HG02759 (cell line): ENCODE measurements around the gene TGFB3.
"Not testable (repeated sequence)": the region's sequence is repeated elsewhere in the genome, so short reads cannot be mapped to it uniquely, and the experiment has no call there.

ENCODE experiments used
- ATAC-seq: cut with Tn5 transposase; IDR thresholded peaks from one replicate; pipeline ENCODE4 v1.9.1; 2021; ENCODE audit warnings: mild to moderate bottlenecking, moderate library complexity; ENCODE audit not compliant: unreplicated experiment

Gene TGFB3

GRCh38 chr14:75981426-75982265, at the start of gene TGFB3:
Gene TGFB3, minus strand, starts transcription at chr14:75981995. Its CDS starts 1,102 bp downstream, at chr14:75980893.
- ATAC-seq, result peak; percentile 43

GRCh38 chr14:76024211-76024907, 42.6 kb upstream of the TGFB3 start:
- ATAC-seq, result no peak

DNA sequence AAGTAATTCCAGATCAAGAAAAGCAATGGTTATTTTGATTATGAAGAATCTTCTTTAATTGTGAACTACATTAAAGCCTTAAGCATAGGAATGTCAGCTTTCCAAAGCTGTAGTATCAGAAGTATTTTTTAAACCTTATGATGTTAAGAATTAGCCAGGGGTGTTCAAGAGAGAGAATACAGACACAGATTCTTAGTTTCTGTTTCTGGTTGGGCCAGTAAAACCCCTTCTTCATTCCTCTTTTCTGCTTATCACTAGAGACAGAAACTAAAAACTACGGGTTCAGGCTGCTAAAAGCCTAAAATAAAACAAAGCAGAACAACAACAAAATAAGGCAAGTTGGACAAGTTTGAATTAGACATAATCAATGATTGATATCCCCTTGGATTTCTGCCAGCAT, 42.0 kb upstream of the TGFB3 start:
- ATAC-seq, result no peak

DNA sequence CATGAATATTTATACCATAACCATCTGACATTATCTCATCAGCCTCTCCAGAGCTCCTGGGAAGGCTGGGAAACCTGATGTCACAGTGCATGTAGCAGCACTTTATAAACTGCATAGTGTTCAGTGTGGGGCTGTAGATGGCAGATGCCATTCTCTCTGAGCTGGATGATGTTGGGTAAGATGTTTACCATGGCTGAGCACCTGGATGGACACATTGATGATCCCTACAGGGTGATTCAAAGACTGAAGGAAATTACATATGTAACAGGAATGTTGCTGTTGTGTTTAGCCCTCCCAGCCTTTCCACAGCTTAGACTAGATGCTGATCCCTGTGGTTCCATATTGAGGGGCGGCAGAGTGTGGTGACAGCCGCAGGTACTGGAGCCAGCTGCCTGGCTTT, 41.2 kb upstream of the TGFB3 start:
- ATAC-seq, result no peak

- ATAC-seq, result no peak
Measured at GRCh38 chr14:76019676-76020075, 37.9 kb upstream of the TGFB3 start.

DNA sequence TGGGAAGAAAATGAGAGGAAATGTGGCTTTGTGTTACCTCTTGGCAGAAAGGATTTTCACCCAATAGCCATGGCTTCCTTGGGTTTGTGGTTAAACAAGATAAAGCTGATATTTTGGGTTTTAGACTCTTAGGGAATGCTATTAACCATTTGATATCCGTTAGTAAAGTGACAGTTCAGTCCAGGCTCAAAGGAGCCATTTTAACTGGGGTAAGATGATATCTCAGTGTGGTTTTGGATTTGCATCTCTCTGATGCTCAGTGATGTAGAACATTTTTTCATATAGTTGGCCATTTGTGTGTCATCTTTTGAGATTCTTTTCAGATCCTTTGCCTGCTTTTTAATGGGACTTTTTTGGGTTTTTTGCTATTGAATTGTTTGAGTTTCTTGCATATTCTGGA, 33.9 kb upstream of the TGFB3 start:
- no peak for ATAC-seq

DNA sequence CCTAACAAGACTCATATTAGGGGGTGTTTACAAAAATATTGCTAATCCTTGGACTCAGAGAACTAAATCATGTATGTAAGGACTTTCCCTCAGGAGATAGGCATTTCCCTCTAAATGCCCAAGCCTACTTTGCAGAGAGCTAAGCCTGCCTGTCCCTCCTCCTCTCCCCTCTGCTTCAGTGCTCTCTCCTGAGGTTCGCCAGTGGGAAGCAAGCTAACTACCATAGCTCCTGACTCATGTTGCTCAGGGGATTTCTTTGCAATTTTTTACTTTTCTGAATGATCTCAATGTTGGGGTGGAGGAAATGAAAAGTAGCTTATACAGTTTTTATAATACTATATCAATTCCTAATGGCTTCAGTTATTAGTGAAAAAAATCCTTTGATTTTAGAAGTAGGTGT, 33.4 kb upstream of the TGFB3 start:
- no peak for ATAC-seq

- ATAC-seq, result no peak
Measured at GRCh38 chr14:76012354-76012753, 30.6 kb upstream of the TGFB3 start.

- ATAC-seq, result no peak
Measured at GRCh38 chr14:76011930-76012329, 30.1 kb upstream of the TGFB3 start.

DNA sequence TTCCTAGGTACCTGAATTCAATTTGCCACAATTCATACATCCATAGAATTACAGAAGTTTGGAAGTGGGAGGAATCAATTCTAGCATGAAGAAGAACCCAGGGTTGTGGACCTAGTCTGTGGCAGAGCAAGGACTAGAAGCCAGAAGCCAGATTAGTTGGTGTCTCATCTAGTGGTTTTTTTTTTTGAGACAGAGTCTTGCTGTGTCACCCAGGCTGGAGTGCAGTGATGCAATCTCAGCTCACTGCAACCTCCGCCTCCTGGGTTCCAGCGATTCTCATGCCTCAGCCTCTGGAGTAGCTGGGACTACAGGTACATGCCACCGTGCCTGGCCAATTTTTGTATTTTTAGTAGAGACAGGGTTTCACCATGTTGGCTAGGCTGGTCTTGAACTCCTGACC, 27.8 kb upstream of the TGFB3 start:
- ATAC-seq, result not testable (repeated sequence)

DNA sequence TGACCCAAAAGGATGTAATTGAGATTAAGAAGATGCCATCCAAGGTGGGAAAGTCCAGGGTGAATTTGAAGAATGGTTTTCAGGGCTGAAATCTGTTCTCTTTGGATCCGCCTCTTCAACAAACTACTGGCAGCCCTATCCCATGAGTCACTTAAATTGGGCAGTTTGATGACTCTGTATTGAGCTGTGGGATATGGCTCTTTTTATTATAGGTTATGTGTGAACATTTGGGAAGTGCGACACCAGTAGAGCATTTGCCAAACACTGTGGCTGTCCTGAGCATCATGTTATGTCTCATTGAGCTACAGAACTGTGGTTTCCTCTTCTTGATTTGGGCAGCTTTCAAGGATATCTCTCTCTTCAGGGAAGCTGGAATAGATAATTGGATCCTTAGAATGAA, 26.1 kb upstream of the TGFB3 start:
- no peak for ATAC-seq

GRCh38 chr14:76007379-76007778, 25.6 kb upstream of the TGFB3 start:
- ATAC-seq, result no peak

DNA sequence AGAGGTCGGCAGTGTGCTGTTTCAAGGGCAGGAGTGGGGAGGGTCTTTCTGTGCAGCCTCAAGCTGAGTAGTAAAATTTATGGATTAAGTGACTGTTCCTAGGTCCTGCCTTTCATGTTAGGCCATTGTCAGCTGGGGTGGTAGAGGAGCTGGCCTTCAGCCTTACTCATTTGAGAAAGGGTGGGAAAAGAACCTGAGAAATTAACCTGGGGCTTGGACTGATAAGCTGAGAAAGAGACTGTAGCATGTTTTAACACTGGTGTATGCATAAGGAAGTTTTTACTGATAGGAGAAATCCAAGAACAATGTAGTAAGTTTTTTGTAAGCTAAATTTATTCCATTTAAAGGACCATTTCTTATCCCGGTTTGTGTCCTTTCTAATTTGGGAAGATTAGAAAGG, 24.5 kb upstream of the TGFB3 start:
- ATAC-seq, result no peak

- no peak for ATAC-seq
Measured at GRCh38 chr14:76002383-76002782, 20.6 kb upstream of the TGFB3 start.

- no peak for ATAC-seq
Measured at GRCh38 chr14:75999511-76000190, 17.9 kb upstream of the TGFB3 start.

DNA sequence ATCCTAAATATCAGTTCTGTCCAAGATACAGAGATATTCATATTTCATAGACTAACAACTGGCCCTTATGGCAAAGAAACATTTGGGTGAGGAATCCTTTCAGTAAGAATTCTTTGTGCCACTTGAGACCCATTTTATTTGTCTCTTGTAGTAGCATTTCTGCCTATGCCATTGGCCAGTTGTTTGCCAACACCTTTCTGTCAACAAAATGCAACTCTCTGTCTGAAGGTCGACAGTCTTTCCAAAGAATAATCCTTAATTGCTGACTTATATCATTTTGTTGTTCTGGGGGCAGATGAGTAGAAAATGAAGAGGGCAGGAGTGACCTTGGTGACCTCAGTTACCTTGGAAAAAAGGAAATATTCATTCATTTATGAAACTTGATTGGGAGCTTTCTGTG, 14.7 kb upstream of the TGFB3 start:
- ATAC-seq, result no peak

- ATAC-seq, result no peak
Measured at GRCh38 chr14:75995372-75996041, 13.7 kb upstream of the TGFB3 start.

DNA sequence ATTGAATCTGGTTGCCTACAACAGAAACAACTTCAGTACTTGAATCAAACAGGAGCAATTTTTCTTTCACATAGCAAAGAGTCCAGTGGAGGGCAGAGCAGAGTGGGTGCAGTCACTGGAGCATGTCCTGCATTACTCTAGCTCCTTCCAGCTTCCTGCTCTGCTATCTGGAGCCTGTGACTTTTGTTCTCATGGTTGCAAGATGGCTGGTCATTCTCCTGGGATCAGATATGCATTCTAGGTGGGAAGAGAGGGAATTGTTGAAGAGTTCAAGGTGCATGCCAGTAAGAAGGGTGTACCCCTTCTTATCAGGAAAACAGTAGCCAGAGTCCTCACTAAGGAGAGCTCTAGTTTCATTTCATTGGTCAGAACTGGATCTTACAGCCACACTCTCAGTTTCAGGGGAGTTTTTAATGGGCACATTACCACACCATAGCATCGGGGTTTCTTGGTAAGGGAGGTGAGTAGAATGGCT, 11.8 kb upstream of the TGFB3 start:
- peak; percentile 74 for ATAC-seq

DNA sequence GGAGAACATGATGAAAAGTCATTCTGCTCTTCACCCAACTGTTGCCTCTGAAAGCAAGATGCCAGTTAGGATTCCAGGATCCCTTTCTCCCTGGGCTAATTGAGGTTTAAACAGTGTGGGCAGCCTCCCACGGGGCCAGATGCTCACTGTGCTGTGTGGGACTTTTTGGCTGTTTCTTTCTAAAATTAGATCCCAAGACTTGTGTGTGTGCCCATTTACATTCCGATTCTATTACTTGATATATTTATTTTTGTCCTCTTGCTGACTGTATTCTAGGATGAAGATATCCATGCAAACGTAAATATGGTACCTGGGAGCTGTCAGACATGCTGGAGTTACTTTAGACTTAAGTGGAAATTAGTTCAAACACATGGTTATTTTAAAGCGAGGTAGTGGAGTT, 10.0 kb upstream of the TGFB3 start:
- ATAC-seq, result no peak

GRCh38 chr14:75990297-75990696, 8.5 kb upstream of the TGFB3 start:
- ATAC-seq, result no peak

DNA sequence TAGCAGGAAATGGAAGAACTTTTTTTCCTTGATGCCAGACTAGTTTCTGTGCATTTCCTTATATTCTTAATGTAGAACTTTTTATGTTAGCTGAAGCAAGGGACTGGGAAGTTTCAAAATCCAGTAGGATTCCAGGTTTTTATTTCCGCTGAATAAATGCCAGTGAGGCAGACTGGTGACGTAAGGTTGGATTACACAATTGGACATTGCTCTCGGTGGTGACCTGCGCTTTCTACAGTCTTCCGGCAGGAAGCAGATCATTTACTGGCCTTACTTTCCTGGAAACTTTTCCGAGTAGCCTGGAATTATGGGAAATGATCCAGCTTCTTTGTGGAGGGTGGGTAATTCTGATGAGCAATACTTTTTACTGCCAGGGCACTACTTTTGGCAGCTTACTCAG, 7.3 kb upstream of the TGFB3 start:
- no peak for ATAC-seq
